ENCODE results near the gene PPP1CB.
"Not testable (repeated sequence)": the region's sequence is repeated elsewhere in the genome, so short reads cannot be mapped to it uniquely, and the experiment has no call there.

The PPP1CB gene

GRCh38 chr2:28780496-28780895, 28.9 kb downstream of the PPP1CB start:
- DNase-seq: no peak

- DNase-seq: no peak
Measured at GRCh38 chr2:28782423-28782822, 30.8 kb downstream of the PPP1CB start.

GRCh38 chr2:28784570-28784969, 32.9 kb downstream of the PPP1CB start:
- DNase-seq: not testable (repeated sequence)

- DNase-seq: no peak
Measured at GRCh38 chr2:28796620-28797019, 45.0 kb downstream of the PPP1CB start.

- no peak for DNase-seq
Measured at GRCh38 chr2:28801726-28802125, 50.1 kb downstream of the PPP1CB start.

GRCh38 chr2:28802975-28803429, 51.4 kb downstream of the PPP1CB start:
- no peak for DNase-seq

GRCh38 chr2:28809927-28810326, 58.3 kb downstream of the PPP1CB start:
- DNase-seq: no peak

- peak; percentile 33 for DNase-seq
Measured at GRCh38 chr2:28810384-28811285, 59.0 kb downstream of the PPP1CB start, which contains the start of gene SPDYA. Gene SPDYA, plus strand, starts transcription at chr2:28810834. Its CDS starts 5,181 bp downstream, at chr2:28816015.

- no peak for DNase-seq
Measured at GRCh38 chr2:28818053-28818452, 66.4 kb downstream of the PPP1CB start.

- DNase-seq: peak; percentile 2
Measured at GRCh38 chr2:28821295-28821958, 69.8 kb downstream of the PPP1CB start.

- DNase-seq: no peak
Measured at GRCh38 chr2:28822036-28822435, 70.4 kb downstream of the PPP1CB start.

- DNase-seq: no peak
Measured at GRCh38 chr2:28824207-28824606, 72.6 kb downstream of the PPP1CB start.

GRCh38 chr2:28824870-28825269, 73.2 kb downstream of the PPP1CB start:
- no peak for DNase-seq

GRCh38 chr2:28828382-28828781, 76.8 kb downstream of the PPP1CB start:
- DNase-seq: no peak

GRCh38 chr2:28833740-28834470, 82.3 kb downstream of the PPP1CB start:
- DNase-seq: no peak

GRCh38 chr2:28835781-28836180, 84.2 kb downstream of the PPP1CB start:
- DNase-seq: no peak

GRCh38 chr2:28838971-28839370, 87.3 kb downstream of the PPP1CB start:
- DNase-seq: no peak

- no peak for DNase-seq
Measured at GRCh38 chr2:28842042-28842441, 90.4 kb downstream of the PPP1CB start.

All from NCI-H526 treated with DMSO at 0.1 percent for 48 hours (cell line).